Astrocyte (in vitro differentiated cells and primary cell): Measurements from ENCODE around the gene SELENOT. TPM values are rescaled to one million over a fixed set of nuclear protein-coding genes. Genes with fewer than 3 reads are reported as not detected.

Source experiments
- DNase-seq: peaks from one replicate; pipeline ENCODE4 v3.0.0-alpha.2; 2010; ENCODE audit warnings: low read depth
- FAIRE-seq: peaks from 2 replicates; lab custom pipeline; 2011; peaks lifted over from hg19 to GRCh38; lab: Jason Lieb, UNC
- H2AFZ ChIP-seq: 2 replicates; pipeline ENCODE4 v1.6.0; 2012; ENCODE audit warnings: low read depth, low read length, inconsistent platforms
- H3K27ac ChIP-seq: 2 replicates; pipeline ENCODE4 v1.5.1; 2011; ENCODE audit warnings: low read depth, low read length, inconsistent platforms
- H3K27me3 ChIP-seq: 2 replicates; pipeline ENCODE4 v1.6.0; 2011; ENCODE audit warnings: low read length, inconsistent platforms; ENCODE audit not compliant: insufficient read depth
- H3K36me3 ChIP-seq: 2 replicates; pipeline ENCODE4 v1.5.1; 2011; ENCODE audit warnings: low read length, inconsistent platforms; ENCODE audit not compliant: insufficient read depth
- H3K4me1 ChIP-seq: 2 replicates; pipeline ENCODE4 v1.5.1; 2011; ENCODE audit warnings: low read length, inconsistent platforms; ENCODE audit not compliant: insufficient read depth
- H3K4me2 ChIP-seq: 2 replicates; pipeline ENCODE4 v1.6.0; 2012; ENCODE audit warnings: low read length, inconsistent platforms
- H3K4me3 ChIP-seq: 2 replicates; pipeline ENCODE4 v1.5.1; 2011; ENCODE audit warnings: low read depth, mild to moderate bottlenecking, low read length, inconsistent platforms; ENCODE audit not compliant: insufficient read depth
- H3K79me2 ChIP-seq: 2 replicates; pipeline ENCODE4 v1.6.0; 2012; ENCODE audit warnings: mild to moderate bottlenecking, low read length, inconsistent platforms; ENCODE audit not compliant: insufficient read depth
- H3K9ac ChIP-seq: 2 replicates; pipeline ENCODE4 v1.6.0; 2012; ENCODE audit warnings: mild to moderate bottlenecking, low read length, inconsistent platforms
- H3K9me3 ChIP-seq: 2 replicates; pipeline ENCODE4 v1.5.1; 2012; ENCODE audit warnings: low read depth, mild to moderate bottlenecking, low read length, inconsistent platforms; ENCODE audit not compliant: insufficient read depth
- H4K20me1 ChIP-seq: 2 replicates; pipeline ENCODE4 v1.6.0; 2012; ENCODE audit warnings: low read length, inconsistent platforms; ENCODE audit not compliant: insufficient read depth
- H3K27ac Mint-ChIP-seq: one replicate; pipeline ENCODE4 v1.8.0; 2021; ENCODE audit warnings: mild to moderate bottlenecking, mixed read lengths; ENCODE audit not compliant: unreplicated experiment
- H3K27me3 Mint-ChIP-seq: one replicate; pipeline ENCODE4 v1.8.0; 2021; ENCODE audit warnings: low read depth, mixed read lengths; ENCODE audit not compliant: unreplicated experiment
- H3K36me3 Mint-ChIP-seq: one replicate; pipeline ENCODE4 v1.8.0; 2021; ENCODE audit warnings: low read depth, mixed read lengths; ENCODE audit not compliant: unreplicated experiment
- H3K4me1 Mint-ChIP-seq: one replicate; pipeline ENCODE4 v1.8.0; 2021; ENCODE audit warnings: low read depth, mixed read lengths; ENCODE audit not compliant: unreplicated experiment
- H3K4me3 Mint-ChIP-seq: one replicate; pipeline ENCODE4 v1.8.0; 2021; ENCODE audit warnings: mild to moderate bottlenecking, moderate library complexity, mixed read lengths; ENCODE audit not compliant: unreplicated experiment
- H3K9me3 Mint-ChIP-seq: one replicate; pipeline ENCODE4 v1.8.0; 2021; ENCODE audit warnings: mild to moderate bottlenecking, mixed read lengths; ENCODE audit not compliant: unreplicated experiment
- EZH2 ChIP-seq: IDR thresholded peaks from 2 replicates; pipeline ENCODE4 v1.6.1; 2012; ENCODE audit warnings: mild to moderate bottlenecking, low read length, inconsistent platforms; ENCODE audit not compliant: insufficient read depth
- total RNA-seq: library from RNA; stranded (reverse); gene quantifications from 2 replicates; pipeline ENCODE4 v1.2.1, GENCODE V29; 2021
- TF ChIP-seq, protein P1 (sequence below): IDR thresholded peaks from 2 replicates; pipeline ENCODE4 v1.5.1; 2011; ENCODE audit warnings: low read depth, mild to moderate bottlenecking, inconsistent platforms, low read length, moderate library complexity; ENCODE audit not compliant: insufficient read depth

The SELENOT gene
- total RNA-seq, 1 donor from 2014 or later: 132 TPM

DNA sequence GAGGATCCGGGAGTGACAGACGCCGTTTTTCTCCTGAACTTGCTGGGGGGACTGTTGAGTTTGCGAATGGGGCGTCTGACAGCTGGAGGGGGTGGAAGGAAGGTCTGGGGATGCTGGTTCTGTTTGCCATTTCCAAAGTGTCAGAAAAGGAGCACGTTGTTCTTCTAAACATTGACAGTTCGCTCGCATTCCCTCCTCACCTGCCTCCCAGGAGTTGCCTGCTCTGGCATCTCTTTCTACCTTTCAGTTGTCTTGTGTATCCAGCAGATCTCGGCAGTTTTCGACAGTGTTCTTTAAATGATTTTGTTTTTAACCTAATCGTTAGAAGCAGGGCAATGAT lies 829 bp downstream of the SELENOT start:
- TF ChIP-seq, protein P1, sequence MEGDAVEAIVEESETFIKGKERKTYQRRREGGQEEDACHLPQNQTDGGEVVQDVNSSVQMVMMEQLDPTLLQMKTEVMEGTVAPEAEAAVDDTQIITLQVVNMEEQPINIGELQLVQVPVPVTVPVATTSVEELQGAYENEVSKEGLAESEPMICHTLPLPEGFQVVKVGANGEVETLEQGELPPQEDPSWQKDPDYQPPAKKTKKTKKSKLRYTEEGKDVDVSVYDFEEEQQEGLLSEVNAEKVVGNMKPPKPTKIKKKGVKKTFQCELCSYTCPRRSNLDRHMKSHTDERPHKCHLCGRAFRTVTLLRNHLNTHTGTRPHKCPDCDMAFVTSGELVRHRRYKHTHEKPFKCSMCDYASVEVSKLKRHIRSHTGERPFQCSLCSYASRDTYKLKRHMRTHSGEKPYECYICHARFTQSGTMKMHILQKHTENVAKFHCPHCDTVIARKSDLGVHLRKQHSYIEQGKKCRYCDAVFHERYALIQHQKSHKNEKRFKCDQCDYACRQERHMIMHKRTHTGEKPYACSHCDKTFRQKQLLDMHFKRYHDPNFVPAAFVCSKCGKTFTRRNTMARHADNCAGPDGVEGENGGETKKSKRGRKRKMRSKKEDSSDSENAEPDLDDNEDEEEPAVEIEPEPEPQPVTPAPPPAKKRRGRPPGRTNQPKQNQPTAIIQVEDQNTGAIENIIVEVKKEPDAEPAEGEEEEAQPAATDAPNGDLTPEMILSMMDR: no peak
- no peak for TF ChIP-seq EZH2
- H3K27ac Mint-ChIP-seq: peak overlapping the region; percentile 87
- peak overlapping the region; percentile 98 for H3K4me3 Mint-ChIP-seq

DNA sequence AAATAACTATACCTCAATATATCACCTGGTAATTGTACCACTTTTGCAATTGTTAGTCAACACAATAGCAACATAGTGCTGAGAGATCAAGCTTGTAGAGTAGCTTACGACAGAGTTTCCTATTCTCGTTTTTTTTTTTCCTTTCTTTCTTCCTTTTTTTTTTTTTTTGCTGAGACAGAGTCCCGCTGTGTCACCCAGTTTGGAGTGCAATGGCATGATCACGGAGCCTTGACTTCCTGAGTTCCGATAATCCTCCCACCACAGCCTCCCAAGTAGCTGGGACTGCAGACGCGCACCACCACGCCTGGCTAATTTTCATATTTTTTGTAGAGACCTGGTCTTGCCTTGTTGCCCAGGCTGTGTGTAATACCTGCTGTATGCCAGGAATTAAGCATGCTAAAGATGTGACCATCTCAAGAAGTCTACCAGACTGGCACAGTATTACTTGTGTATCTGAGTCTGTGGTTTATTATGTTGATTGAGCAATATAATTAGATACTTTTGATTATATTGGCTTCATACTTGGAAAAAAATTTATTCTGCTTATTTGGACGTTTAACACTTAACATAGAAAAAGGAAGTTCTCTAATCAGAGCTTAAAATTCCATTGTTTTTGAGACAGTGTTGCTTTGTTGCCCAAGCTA lies 3.0 kb downstream of the SELENOT start:
- peaks cover 92% of the 10 kb centered on the region for H3K79me2 ChIP-seq
- Mint-ChIP-seq H3K27me3 (no peaks in the 10 kb centered on the region), H3K9me3 (no peaks in the 10 kb centered on the region), H3K27ac (no peak overlapping the region), H3K4me3 (peak overlapping the region; percentile 24), H3K36me3 (peaks cover 2% of the 10 kb centered on the region), H3K4me1 (peaks cover 13% of the 10 kb centered on the region)
- no peak overlapping the region for H3K9ac ChIP-seq
- H3K9me3 ChIP-seq: no peaks in the 10 kb centered on the region
- H3K27me3 ChIP-seq: no peaks in the 10 kb centered on the region
- DNase-seq: no peak
- TF ChIP-seq, protein P1: no peak
- TF ChIP-seq EZH2: no peak
- H3K4me2 ChIP-seq: peak overlapping the region; percentile 90
- H3K27ac ChIP-seq: no peak overlapping the region
- H4K20me1 ChIP-seq: peaks cover 74% of the 10 kb centered on the region
- peaks cover 9% of the 10 kb centered on the region for H3K4me1 ChIP-seq
- no peak overlapping the region for H3K4me3 ChIP-seq
- H2AFZ ChIP-seq: no peak overlapping the region
- no peak for FAIRE-seq
- peaks cover 2% of the 10 kb centered on the region for H3K36me3 ChIP-seq

More for the DNA sequence above, 829 bp downstream of the SELENOT start:
- peaks cover 31% of the 10 kb centered on the region for H3K4me1 Mint-ChIP-seq
- H3K27me3 ChIP-seq: no peaks in the 10 kb centered on the region
- no peaks in the 10 kb centered on the region for H3K9me3 ChIP-seq
- H3K79me2 ChIP-seq: peaks cover 71% of the 10 kb centered on the region
- H3K9ac ChIP-seq: peak overlapping the region; percentile 98
- H2AFZ ChIP-seq: peak overlapping the region; percentile 45
- FAIRE-seq (no peak), DNase-seq (no peak)
- peaks cover 26% of the 10 kb centered on the region for H3K4me1 ChIP-seq
- H3K36me3 ChIP-seq: peaks cover 2% of the 10 kb centered on the region
- peak overlapping the region; percentile 95 for H3K4me3 ChIP-seq
- H4K20me1 ChIP-seq: peaks cover 53% of the 10 kb centered on the region
- H3K9me3 Mint-ChIP-seq: no peaks in the 10 kb centered on the region
- peak overlapping the region; percentile 90 for H3K4me2 ChIP-seq
- no peaks in the 10 kb centered on the region for H3K27me3 Mint-ChIP-seq
- H3K27ac ChIP-seq: peak overlapping the region; percentile 91
- peaks cover 2% of the 10 kb centered on the region for H3K36me3 Mint-ChIP-seq
